Vagina (tissue), 2 donors: Measurements from ENCODE around the gene YLPM1.

Experiments used
- CTCF ChIP-seq, 3 experiments: fragments of 450-650 bp in 2 of 3; fragments of 200-600 bp in 1 of 3; sonication (generic) in 1 of 3; IDR thresholded peaks; one replicate each; pipeline ENCODE4 v1.5.1; 2017 to 2019; ENCODE audit warnings: antibody characterized with exemption in 3 of 3, mild to moderate bottlenecking in 2 of 3, moderate library complexity in 2 of 3
- POLR2A ChIP-seq, 2 donors: fragments of 450-650 bp; IDR thresholded peaks; one replicate each; pipeline ENCODE4 v1.6.1; 2017; ENCODE audit warnings: antibody characterized with exemption in 2 of 2, mild to moderate bottlenecking in 2 of 2, moderate library complexity in 2 of 2
- POLR2AphosphoS5 ChIP-seq, 2 donors: sonication (generic); formaldehyde crosslinking; IDR thresholded peaks; one replicate each; pipeline ENCODE4 v1.9.0; 2017; ENCODE audit warnings: antibody characterized with exemption in 2 of 2, mild to moderate bottlenecking in 2 of 2, low read depth in 1 of 2; ENCODE audit not compliant: insufficient read depth in 1 of 2

GRCh38 chr14:74861734-74862090 is 98.6 kb downstream of the YLPM1 start:
- TF ChIP-seq POLR2AphosphoS5 (IDR thresholded peaks at IDR 0.05; ENCODE audit: insufficient read depth in 1 of 2, low read depth in 1 of 2) (no peak), CTCF (IDR thresholded peaks at IDR 0.05) (no peak), POLR2A (IDR thresholded peaks at IDR 0.05) (no peak)
